Measurements from ENCODE around the gene MLF2. TPM values are rescaled to one million over a fixed set of nuclear protein-coding genes. Genes with fewer than 3 reads are reported as not detected.

Gene MLF2
- total and polyA plus RNA-seq, 9 of the 15 experiments (the other 6 are each of a cell fraction or from before 2014, with no cell fraction given) = 11.4 to 190 (median 139) TPM

GRCh38 chr12:6766651-6767349, 13.9 kb upstream of the MLF2 start (continued):
- TF ChIP-seq ZNF277 (CRISPR knock-in tag; IDR thresholded peaks at IDR 0.05; ENCODE audit: borderline replicate concordance) (no peak), TCF3 (CRISPR knock-in tag; IDR thresholded peaks at IDR 0.05) (no peak), HDAC8 (tag; IDR thresholded peaks at IDR 0.05) (no peak), DMBX1 (CRISPR knock-in tag; IDR thresholded peaks at IDR 0.05; ENCODE audit: borderline replicate concordance) (no peak), KAT7 (CRISPR knock-in tag; IDR thresholded peaks at IDR 0.05; ENCODE audit: borderline replicate concordance) (no peak), STAT5A (IDR thresholded peaks at IDR 0.05; ENCODE audit: borderline replicate concordance, low read length) (no peak), DIDO1 (tag; IDR thresholded peaks at IDR 0.05; ENCODE audit: low read depth) (no peak), ETV5 (CRISPR knock-in tag; IDR thresholded peaks at IDR 0.05; ENCODE audit: low read depth) (peak; percentile 32; the same call in 1 of the 2 replicates), HMGXB4 (CRISPR knock-in tag; IDR thresholded peaks at IDR 0.05) (peak; percentile 34; the same call in 1 of the 2 replicates), HMGN3 (IDR thresholded peaks at IDR 0.05; ENCODE audit: borderline replicate concordance, extremely low read depth, insufficient read length, low read depth, low read length) (peak; percentile 85), NFATC3 (IDR thresholded peaks at IDR 0.05) (no peak), HDAC1 (IDR thresholded peaks at IDR 0.05) (peak in 1 of 2 experiments; percentile 46; a peak in 1 of 4 replicates), SNIP1 (IDR thresholded peaks at IDR 0.05; ENCODE audit: low read depth) (no peak), LEF1 (IDR thresholded peaks at IDR 0.05) (no peak), ZNF175 (CRISPR knock-in tag; IDR thresholded peaks at IDR 0.05; ENCODE audit: low read depth) (no peak), BRCA1 (IDR thresholded peaks at IDR 0.05) (no peak), BRCA1 (CRISPR knock-in tag; IDR thresholded peaks at IDR 0.05) (no peak)
- TF ChIP-seq, protein P1, sequence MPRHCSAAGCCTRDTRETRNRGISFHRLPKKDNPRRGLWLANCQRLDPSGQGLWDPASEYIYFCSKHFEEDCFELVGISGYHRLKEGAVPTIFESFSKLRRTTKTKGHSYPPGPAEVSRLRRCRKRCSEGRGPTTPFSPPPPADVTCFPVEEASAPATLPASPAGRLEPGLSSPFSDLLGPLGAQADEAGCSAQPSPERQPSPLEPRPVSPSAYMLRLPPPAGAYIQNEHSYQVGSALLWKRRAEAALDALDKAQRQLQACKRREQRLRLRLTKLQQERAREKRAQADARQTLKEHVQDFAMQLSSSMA (CRISPR knock-in tag; IDR thresholded peaks at IDR 0.05) = no peak

All from K562 (cell line).